ENCODE measurements around the gene SOX13.
"Not testable (repeated sequence)": the region's sequence is repeated elsewhere in the genome, so short reads cannot be mapped to it uniquely, and the experiment has no call there.

SOX13 gene

DNA sequence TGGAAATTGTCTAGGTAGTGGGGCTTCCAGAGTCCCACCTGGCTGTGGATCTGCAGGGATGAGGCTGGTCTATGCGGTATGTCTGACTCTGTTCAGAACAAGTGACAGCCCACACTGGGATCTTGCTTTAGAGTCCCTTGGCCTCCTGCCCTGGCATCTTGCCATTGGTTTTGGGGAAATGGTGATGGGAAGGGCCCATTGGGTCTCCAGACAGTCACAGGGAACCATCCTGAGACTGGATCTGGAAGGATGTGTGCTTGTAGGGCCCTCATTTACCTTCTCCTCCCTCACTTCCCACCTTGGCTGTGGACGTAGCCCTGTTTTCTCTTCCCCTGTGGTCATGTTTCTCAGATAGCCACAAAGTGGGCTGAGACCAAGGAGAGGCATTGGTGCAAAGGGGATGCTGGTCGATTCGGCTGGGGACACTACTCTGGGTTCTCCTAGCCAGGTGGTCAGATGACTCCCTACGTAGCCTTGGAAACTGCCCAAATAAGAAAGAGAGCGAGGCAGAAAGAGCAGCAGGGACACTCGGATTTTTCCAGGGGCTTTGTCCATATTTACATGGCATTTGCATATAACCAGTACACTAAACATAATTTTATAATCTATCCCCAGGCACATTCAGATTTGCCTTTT, 15.1 kb downstream of the SOX13 start:
- DNase-seq, result no peak

DNA sequence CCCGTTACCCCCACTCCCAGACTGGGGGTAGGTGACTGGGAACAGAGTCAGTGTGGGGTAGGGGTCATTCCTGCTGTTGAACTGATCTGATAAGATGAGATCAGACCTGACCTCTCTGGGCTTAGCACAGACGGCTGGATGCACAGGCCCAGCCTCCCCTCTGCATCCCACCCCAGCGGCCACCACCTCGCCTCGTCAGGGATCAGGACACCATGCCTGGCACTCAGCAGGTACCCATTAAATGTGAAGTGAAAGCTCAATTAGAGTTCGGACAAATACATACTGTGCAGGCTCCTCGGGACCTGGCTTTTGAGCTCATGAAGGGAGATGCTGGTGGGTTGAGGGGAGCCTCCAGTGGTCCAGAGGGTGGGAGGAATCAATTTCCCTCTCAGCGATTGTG, 15.7 kb downstream of the SOX13 start:
- DNase-seq, result no peak

DNA sequence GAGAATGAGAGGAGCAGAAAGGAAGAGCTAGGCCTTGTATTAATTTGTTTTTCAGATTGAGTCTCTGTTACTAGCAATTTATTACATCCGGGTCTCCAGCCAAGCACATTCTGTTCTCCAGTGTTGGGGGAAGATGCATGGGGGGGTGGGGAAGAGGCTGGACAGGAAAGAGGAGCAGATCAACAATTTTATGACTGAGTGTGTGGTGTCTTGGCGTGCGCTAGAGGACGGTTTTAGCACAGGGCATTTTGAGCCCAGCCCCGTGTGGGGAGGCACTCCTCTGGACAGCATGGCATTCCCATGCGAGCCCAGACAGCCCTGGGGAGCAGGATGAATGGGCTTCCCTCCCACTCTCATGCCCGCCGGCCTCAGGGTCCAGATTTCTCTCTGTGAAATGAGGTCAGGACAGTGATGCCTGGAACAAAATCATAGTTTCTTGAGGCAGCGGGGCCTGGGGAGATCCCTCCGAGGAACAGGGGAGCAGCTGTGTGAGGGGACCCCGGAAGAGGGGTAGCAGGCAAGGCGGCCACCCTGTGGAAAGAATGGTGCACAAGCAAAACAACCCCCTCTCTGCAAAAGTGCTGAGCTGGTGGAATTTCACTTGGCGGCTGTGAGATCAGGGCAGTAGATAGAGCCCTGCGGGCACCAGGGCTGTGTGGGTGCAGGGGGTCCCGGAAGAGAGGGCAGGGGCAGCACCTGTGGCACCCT, 16.3 kb downstream of the SOX13 start:
- DNase-seq, result no peak

DNA sequence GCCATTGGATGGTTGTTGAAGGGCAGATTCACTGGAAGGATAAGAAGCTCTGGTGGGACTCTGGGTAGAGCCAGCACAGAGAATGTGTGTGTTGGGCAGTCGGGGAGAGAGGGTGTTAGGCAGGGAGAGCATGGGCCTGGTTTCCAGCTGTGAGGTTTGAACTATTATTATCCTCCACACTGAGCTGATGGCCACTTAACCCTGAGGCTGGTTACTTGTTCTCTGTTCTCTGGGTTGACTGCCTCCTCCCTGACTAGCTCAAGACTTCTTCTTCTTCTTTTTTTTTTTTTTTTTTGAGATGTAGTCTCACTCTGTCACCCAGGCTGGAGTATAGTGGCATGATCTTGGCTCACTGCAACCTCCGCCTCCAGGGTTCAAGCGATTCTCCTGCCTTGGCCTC, 17.2 kb downstream of the SOX13 start:
- DNase-seq, result not testable (repeated sequence)

DNA sequence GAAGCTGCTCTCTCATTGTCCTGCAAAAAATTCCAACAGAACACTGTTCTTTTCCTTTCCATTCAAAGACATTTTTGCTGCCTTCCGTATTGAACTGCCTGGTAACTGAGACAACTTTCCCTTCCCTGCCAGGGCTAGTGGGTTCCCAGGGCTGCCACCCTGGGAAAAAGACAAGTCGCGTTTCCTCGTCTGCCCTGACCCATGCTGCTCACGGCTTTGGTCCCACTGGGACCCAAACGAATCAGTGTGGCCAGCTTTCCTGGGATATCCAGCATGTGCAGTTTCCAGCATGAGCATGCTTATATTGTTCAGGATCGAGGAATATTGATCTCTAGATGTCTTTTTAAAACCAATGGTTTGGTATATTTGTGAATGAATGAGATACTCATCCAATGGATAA, 18.2 kb downstream of the SOX13 start:
- no peak for DNase-seq

- DNase-seq, result no peak
Observed at GRCh38 chr1:204091787-204092312, 18.9 kb downstream of the SOX13 start.

DNA sequence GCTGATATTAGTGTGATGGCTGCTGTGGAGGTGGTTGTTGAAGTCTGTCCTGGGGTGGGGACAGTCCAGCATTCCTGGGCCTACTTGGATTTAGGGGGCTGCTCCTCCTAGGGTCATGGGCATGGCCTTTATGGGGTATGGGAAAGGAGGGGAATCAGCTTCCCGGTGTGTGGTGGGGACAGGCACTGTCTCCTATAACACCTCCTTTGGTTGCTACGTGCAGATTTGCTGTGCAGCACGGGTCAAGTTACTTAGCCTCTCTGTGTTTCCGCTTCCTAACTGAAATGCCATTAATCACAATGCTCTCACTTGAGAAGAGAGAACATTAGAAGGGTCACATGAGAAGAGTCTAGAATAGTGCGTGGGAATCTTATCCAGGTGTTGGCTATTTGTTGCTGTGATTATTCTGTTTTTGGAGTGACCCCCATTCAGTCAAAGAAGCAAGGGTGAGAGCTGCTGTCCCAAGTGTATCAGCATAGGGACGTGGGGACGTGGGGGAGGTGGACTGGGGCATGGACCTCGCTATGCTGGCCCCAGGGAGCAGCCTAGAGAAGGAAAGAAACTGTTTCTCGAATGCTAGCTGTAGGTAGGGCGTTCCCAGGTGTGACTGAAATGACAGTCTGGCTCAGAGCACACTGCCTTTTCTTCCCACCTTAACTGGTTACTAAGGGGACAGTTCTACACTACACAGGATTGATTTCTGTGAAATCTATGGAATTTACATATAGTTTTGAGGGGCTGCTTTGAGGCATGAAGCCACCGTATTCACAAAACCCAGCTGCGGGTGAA, 19.9 kb downstream of the SOX13 start:
- DNase-seq, result no peak

DNA sequence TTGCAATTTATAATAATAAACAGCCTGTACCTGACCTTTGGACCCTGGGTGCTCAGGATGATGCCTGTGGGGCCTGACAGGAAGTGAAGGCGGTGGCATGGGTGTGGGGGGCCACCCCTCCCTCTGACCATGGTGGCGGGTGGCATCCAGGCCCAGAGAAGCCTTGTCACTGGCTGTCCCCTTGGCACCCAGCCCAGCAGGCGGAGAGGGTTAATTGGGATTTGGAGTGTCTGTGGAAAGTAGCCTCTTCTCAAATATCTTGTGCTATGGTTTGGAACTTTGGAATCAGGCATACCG, 20.5 kb downstream of the SOX13 start:
- DNase-seq, result no peak

GRCh38 chr1:204093781-204094180, 20.9 kb downstream of the SOX13 start:
- no peak for DNase-seq

DNA sequence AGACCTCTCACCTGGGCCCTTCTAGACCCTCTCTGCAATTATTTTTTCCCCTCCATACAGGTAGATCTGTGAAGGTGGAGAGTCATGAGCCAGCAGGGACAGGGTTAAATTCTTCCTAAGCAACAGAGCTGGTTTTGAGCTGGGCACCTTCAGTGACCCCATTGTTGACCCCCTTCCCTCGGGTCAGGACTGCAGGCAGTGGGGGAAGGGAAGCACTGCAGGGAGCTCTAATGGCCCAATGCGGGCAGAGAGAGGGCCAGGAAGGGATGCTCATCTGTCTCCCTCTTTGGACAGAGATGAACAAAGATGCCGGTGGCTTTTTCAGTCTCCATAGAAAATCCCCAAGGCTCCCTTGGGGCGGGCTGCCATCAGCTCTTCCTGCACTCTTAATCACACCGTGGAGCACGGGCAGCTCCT, 21.4 kb downstream of the SOX13 start:
- no peak for DNase-seq

DNA sequence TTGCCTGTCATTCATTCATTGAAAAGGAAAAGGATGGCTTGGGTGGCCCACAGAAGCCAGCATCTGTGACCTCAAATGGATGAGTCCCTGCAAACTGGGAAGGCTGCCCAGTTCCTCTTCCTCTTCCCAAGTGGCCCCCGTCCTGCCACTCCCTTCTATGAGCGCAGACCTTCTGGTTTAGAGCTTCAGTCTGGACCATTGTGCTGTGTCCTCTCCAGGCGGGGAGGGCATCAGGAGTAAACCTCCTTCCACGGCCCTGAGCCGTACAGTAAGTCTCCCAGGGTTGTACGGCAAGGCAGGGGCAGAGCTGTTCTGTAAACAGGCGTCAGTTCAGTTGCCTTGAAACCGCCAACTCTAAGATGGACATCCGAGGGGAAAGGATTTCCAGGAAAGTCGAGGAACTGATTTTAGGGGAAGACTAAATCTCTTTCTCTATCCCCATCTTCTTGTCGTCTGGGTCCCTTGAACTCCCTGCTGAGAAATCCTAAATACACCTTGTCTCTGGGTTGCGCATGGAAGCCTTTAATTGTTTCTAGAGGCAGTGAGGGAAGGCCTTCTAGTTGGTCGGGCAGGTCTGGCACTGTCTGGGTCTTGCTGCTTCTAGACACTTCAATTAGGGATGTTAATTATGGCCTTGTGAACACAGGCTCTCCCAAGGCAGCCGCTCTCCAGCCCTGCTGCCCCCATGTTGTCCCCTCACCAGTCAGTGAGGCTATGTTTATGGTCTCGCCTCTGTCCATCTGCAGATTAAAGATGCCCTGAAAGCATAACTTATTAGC, 22.1 kb downstream of the SOX13 start:
- no peak for DNase-seq

DNA sequence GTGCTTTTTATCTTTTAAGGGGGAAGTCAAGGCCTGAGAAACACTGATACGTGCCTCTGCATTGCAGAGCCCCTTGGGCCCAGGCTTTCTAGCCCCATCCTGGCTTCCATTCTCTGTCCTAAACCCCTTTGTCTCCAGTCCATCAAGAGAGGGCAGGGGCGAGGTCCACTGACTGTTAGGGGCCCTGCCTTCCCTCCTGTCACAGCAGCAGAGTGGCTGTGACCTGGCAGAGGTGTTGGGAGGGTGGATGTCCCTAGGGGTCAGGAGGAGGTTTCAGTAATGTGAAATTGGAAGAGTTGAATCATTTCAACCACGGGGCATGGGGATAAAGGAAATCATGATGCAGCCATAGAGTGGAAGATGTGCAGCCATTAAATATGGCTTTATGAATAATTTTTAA, 24.0 kb downstream of the SOX13 start:
- no peak for DNase-seq

DNA sequence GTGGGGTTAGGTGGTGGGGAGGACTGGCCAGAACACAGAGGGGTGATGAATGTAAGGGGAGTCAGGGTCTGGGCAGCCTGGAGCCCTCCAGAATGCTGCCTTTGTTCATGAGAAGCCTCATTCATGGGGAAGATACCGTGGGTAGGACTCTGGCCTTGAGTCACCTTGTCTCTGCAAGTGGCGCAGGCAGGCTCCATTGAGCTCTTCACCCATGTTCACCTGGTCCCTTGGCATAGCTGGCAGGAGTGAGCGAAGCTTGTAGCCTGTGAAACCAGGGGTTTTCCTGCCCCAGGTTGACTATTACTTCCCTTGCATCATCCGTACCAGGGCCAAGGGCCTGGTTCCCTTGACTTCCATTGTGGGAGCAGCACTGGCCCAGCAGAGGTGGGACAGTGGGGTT, 25.8 kb downstream of the SOX13 start:
- no peak for DNase-seq

GRCh38 chr1:204099754-204100153, 26.8 kb downstream of the SOX13 start:
- DNase-seq, result not testable (repeated sequence)

DNA sequence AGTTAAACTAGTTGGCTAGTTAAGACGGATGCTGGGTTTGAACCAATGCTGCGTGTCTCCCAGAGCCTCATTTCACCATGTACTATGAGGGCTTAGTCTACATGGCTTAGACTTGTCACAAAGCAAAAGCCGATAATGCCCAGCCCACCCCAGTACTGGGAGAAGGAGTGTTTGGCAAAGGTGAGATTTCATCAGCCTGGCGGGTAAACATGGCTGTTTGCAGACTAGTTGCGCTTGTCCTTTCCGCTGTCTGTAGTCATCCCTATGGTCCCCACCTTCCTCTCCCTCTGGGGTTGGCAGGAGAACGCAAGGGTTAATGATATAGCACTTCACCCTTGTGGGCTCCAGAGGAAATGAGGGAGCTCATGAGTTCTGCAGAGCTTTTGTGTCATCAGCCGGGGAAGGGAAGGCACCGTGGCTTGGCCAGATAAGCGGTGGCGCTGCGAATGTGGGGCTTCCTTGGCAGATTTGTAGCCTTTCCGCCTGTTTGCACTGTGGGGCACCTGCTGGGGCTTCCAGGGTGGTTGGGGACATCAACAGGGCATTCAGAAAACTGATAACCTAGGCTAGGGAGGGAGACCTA, 29.2 kb downstream of the SOX13 start:
- no peak for DNase-seq

- DNase-seq, result no peak
Observed at GRCh38 chr1:204102739-204103430, 30.0 kb downstream of the SOX13 start.

DNA sequence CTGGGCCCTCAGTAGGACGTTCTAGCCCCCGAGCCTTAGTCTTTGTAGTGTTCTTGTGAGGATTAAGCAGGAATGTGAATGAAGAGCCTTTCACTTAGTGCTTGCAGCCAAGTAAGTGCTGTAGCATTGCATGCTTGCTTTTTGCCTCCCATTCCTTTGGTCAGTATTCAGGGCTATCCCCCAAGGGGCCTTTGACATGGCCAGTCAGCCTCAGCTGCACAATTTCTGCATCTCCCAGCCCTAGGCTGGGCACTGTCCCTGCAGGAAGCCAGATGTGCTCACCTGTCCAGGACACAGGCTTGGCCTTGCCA, 30.5 kb downstream of the SOX13 start:
- DNase-seq, result no peak

GRCh38 chr1:204104331-204105130, 31.6 kb downstream of the SOX13 start:
- DNase-seq, result no peak

DNA sequence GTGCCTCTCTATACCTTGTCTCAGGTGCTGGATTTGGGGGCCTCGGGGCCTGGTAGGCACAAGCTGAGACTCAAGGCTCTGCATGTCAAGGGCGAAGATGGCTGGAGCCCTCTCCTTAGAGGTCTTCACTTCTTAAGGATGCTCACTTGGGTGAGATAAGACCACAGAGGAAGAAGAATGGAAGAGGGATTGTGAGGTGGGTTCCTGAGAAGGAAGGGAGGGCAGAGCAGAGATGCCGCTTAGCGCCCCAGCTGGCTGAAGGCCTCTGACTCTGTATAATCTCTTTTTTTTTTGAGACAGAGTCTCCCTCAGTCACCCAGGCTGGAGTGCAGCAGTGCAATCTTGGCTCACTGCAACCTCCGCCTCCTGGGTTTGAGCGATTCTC, 32.2 kb downstream of the SOX13 start:
- DNase-seq, result no peak

GRCh38 chr1:204106825-204107224, 33.9 kb downstream of the SOX13 start:
- no peak for DNase-seq

DNA sequence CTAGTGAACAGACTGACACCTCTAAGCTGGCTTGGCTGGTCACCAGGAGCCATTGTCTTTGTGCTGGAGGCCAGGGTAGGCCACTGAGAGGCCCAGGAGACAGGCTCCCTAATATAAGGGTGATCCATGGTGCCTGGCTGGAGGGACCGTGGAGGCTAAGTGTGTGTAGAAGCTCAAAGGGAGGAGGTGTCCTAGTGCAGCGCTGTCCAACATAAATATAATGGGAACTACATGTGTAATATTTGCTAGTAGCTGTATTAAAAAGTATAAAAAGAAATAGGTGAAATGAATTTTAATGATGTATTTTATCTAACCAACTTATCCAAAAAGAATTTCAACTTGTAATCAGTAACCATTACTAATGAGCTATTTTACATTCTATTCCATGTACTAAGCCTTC, 35.0 kb downstream of the SOX13 start:
- no peak for DNase-seq

Measured in cerebellar nuclear complex (tissue), 1 donor.